ENCODE data around the gene LDLRAD4.

DNA sequence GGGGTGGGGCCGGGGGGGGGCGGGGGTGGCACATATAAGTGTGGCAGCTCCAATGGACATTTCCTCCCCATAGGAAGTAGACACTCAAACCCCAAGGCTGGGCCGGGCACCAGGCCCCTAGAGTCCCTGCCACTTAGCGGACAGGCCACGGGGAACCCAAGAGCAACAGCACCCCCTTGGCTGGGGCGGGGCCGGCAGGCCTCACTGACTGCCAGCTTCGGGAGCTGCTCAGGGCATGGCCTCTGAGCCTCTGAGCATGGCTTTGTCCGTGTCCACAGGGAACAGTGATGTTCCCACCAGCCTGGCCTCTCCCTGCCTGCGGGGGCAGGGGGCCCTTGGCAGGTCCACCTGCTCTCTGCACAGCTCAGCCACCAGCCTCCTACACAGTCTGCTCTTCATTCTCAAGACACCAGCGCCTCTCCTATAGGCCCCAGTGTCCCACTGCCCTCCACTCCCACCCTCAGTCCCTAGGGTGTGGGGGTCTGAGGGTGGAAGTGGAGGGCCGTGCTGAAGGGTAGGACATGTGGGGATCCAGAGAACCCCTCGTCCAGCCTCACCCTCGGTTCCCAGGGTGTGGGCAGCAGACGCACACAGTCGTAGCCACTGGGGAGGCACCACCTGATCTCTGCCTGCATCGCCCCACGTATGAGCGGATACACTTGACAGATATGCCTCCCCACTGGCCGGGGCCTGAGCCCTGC is 401.1 kb downstream of the LDLRAD4 start:
- TF ChIP-seq, protein P1, sequence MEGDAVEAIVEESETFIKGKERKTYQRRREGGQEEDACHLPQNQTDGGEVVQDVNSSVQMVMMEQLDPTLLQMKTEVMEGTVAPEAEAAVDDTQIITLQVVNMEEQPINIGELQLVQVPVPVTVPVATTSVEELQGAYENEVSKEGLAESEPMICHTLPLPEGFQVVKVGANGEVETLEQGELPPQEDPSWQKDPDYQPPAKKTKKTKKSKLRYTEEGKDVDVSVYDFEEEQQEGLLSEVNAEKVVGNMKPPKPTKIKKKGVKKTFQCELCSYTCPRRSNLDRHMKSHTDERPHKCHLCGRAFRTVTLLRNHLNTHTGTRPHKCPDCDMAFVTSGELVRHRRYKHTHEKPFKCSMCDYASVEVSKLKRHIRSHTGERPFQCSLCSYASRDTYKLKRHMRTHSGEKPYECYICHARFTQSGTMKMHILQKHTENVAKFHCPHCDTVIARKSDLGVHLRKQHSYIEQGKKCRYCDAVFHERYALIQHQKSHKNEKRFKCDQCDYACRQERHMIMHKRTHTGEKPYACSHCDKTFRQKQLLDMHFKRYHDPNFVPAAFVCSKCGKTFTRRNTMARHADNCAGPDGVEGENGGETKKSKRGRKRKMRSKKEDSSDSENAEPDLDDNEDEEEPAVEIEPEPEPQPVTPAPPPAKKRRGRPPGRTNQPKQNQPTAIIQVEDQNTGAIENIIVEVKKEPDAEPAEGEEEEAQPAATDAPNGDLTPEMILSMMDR (IDR thresholded peaks at IDR 0.05; ENCODE audit: insufficient read depth, low read length) = no peak
- TF ChIP-seq, protein P2, sequence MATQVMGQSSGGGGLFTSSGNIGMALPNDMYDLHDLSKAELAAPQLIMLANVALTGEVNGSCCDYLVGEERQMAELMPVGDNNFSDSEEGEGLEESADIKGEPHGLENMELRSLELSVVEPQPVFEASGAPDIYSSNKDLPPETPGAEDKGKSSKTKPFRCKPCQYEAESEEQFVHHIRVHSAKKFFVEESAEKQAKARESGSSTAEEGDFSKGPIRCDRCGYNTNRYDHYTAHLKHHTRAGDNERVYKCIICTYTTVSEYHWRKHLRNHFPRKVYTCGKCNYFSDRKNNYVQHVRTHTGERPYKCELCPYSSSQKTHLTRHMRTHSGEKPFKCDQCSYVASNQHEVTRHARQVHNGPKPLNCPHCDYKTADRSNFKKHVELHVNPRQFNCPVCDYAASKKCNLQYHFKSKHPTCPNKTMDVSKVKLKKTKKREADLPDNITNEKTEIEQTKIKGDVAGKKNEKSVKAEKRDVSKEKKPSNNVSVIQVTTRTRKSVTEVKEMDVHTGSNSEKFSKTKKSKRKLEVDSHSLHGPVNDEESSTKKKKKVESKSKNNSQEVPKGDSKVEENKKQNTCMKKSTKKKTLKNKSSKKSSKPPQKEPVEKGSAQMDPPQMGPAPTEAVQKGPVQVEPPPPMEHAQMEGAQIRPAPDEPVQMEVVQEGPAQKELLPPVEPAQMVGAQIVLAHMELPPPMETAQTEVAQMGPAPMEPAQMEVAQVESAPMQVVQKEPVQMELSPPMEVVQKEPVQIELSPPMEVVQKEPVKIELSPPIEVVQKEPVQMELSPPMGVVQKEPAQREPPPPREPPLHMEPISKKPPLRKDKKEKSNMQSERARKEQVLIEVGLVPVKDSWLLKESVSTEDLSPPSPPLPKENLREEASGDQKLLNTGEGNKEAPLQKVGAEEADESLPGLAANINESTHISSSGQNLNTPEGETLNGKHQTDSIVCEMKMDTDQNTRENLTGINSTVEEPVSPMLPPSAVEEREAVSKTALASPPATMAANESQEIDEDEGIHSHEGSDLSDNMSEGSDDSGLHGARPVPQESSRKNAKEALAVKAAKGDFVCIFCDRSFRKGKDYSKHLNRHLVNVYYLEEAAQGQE (IDR thresholded peaks at IDR 0.05; ENCODE audit: insufficient replicate concordance, low read depth) = no peak
- TF ChIP-seq POLR2AphosphoS5 (IDR thresholded peaks at IDR 0.05; ENCODE audit: low read depth) (no peak), GABPA (IDR thresholded peaks at IDR 0.05; ENCODE audit: low read depth) (no peak)

Measured in HL-60 (cell line).